ENCODE measurements around the gene SPATA24. TPM values are rescaled to one million over a fixed set of nuclear protein-coding genes. Genes with fewer than 3 reads are reported as not detected.
A peak's percentile ranks its signal among the peaks of the same experiment; 100 is the strongest.

The SPATA24 gene
- total and polyA plus RNA-seq, 2 experiments from 2014 or later: 12.8 to 45.3 TPM

GRCh38 chr5:139415869-139416268 lies 12.0 kb upstream of the SPATA24 start:
- Histone ChIP-seq H3K4me1 (ENCODE audit: low read depth) (peaks cover 66% of the 10 kb centered on the region), H3K27me3 (no peaks in the 10 kb centered on the region), H3K9me3 (ENCODE audit: low read depth) (no peaks in the 10 kb centered on the region), H3K4me3 (no peak overlapping the region), H3K27ac (peak overlapping the region; percentile 94), H3K36me3 (no peaks in the 10 kb centered on the region)
- DNase-seq (ENCODE audit: low read depth in 1 of 2, low spot score in 1 of 2): no peak
- no peak for TF ChIP-seq CTCF (IDR thresholded peaks at IDR 0.05; ENCODE audit: low read depth, low read length)

GRCh38 chr5:139415221-139415861 lies 11.5 kb upstream of the SPATA24 start:
- H3K27me3 ChIP-seq: no peaks in the 10 kb centered on the region
- H3K36me3 ChIP-seq: no peaks in the 10 kb centered on the region
- peak overlapping the region; percentile 94 for H3K27ac ChIP-seq
- H3K4me3 ChIP-seq: no peak overlapping the region
- peaks cover 65% of the 10 kb centered on the region for H3K4me1 ChIP-seq (ENCODE audit: low read depth)
- no peaks in the 10 kb centered on the region for H3K9me3 ChIP-seq (ENCODE audit: low read depth)
- no peak for TF ChIP-seq CTCF (IDR thresholded peaks at IDR 0.05; ENCODE audit: low read depth, low read length)
- DNase-seq (ENCODE audit: low read depth in 1 of 2, low spot score in 1 of 2): no peak

GRCh38 chr5:139414581-139415130 lies 10.8 kb upstream of the SPATA24 start:
- H3K27me3 ChIP-seq: no peaks in the 10 kb centered on the region
- no peaks in the 10 kb centered on the region for H3K36me3 ChIP-seq
- TF ChIP-seq CTCF (IDR thresholded peaks at IDR 0.05; ENCODE audit: low read depth, low read length): no peak
- H3K9me3 ChIP-seq (ENCODE audit: low read depth): no peaks in the 10 kb centered on the region
- peaks cover 58% of the 10 kb centered on the region for H3K4me1 ChIP-seq (ENCODE audit: low read depth)
- DNase-seq (ENCODE audit: low read depth in 1 of 2, low spot score in 1 of 2): no peak
- H3K27ac ChIP-seq: peak overlapping the region; percentile 94
- no peak overlapping the region for H3K4me3 ChIP-seq

- peaks cover 51% of the 10 kb centered on the region for H3K4me1 ChIP-seq (ENCODE audit: low read depth)
- no peak for TF ChIP-seq CTCF (IDR thresholded peaks at IDR 0.05; ENCODE audit: low read depth, low read length)
- DNase-seq (ENCODE audit: low read depth in 1 of 2, low spot score in 1 of 2): no peak
- H3K27me3 ChIP-seq: no peaks in the 10 kb centered on the region
- no peaks in the 10 kb centered on the region for H3K9me3 ChIP-seq (ENCODE audit: low read depth)
- no peaks in the 10 kb centered on the region for H3K36me3 ChIP-seq
- no peak overlapping the region for H3K27ac ChIP-seq
- no peak overlapping the region for H3K4me3 ChIP-seq
Measured at GRCh38 chr5:139413963-139414362, 10.1 kb upstream of the SPATA24 start.

- Histone ChIP-seq H3K4me1 (ENCODE audit: low read depth) (peaks cover 43% of the 10 kb centered on the region), H3K4me3 (no peak overlapping the region), H3K9me3 (ENCODE audit: low read depth) (no peaks in the 10 kb centered on the region), H3K27ac (no peak overlapping the region), H3K36me3 (no peaks in the 10 kb centered on the region), H3K27me3 (no peaks in the 10 kb centered on the region)
- no peak for DNase-seq (ENCODE audit: low read depth in 1 of 2, low spot score in 1 of 2)
- no peak for TF ChIP-seq CTCF (IDR thresholded peaks at IDR 0.05; ENCODE audit: low read depth, low read length)
Measured at GRCh38 chr5:139413153-139413552, 9.3 kb upstream of the SPATA24 start.

All from cardiac muscle cell (in vitro differentiated cells and primary cell).